GM10248 (cell line): Measurements from ENCODE around the gene ANGPTL2.

ENCODE experiments used
- CTCF ChIA-PET: fragments of 300-600 bp; sonication (Branson Sonifier 250); formaldehyde crosslinking; extraction: SDS; loops from one replicate; lab custom pipeline; 2021; ENCODE audit warnings: antibody characterized with exemption; lab: Yijun Ruan, JAX
- POLR2A ChIA-PET: fragments of 350-650 bp; sonication (Branson Sonifier 250); formaldehyde crosslinking; extraction: SDS; loops from one replicate; lab custom pipeline; 2020; ENCODE audit warnings: antibody characterized with exemption; lab: Yijun Ruan, JAX
- DNase-seq: peaks from one replicate; pipeline ENCODE4 v3.0.0; 2012; ENCODE audit errors: extremely low spot score
- CTCF ChIP-seq: IDR thresholded peaks from 2 replicates; pipeline ENCODE4 v1.5.1; 2012; ENCODE audit warnings: mild to moderate bottlenecking, low read depth; ENCODE audit errors: extremely low read depth, missing control alignments, control extremely low read depth

ANGPTL2 gene

GRCh38 chr9:127059765-127060361 is 62.6 kb downstream of the ANGPTL2 start:
- peak; percentile 31 for DNase-seq
- TF ChIP-seq CTCF: no peak
- ChIA-PET POLR2A (no interaction called here), CTCF (interaction anchor here (1.0 to 2.9 kb wide), 5 partner anchors 8 to 95 kb away, joined by 3 to 11 read pairs (median 4); no protein-coding TSS in a partner anchor)

- CTCF ChIA-PET: interaction anchor here (1.0 to 2.9 kb wide), 5 partner anchors 9 to 94 kb away, joined by 3 to 11 read pairs (median 4); no protein-coding TSS in a partner anchor
- no peak for DNase-seq
- TF ChIP-seq CTCF: no peak
- POLR2A ChIA-PET: no interaction called here
Observed at GRCh38 chr9:127059030-127059429, 63.4 kb downstream of the ANGPTL2 start.

GRCh38 chr9:127058645-127059021 is 63.8 kb downstream of the ANGPTL2 start:
- no peak for TF ChIP-seq CTCF
- ChIA-PET CTCF (interaction anchor here (1.3 to 2.9 kb wide), 4 partner anchors 9 to 96 kb away, joined by 3 to 11 read pairs (median 4); no protein-coding TSS in a partner anchor), POLR2A (no interaction called here)
- no peak for DNase-seq

GRCh38 chr9:127058011-127058644 is 64.3 kb downstream of the ANGPTL2 start:
- ChIA-PET POLR2A (no interaction called here), CTCF (interaction anchor here (1.0 to 2.9 kb wide), 4 partner anchors 9 to 96 kb away, joined by 3 to 11 read pairs (median 4); no protein-coding TSS in a partner anchor)
- no peak for DNase-seq
- TF ChIP-seq CTCF: no peak

GRCh38 chr9:127056446-127056845 is 66.0 kb downstream of the ANGPTL2 start:
- ChIA-PET CTCF (interaction anchor here (0.9 kb wide), 1 partner anchor 47 kb away, joined by 3 read pairs; no protein-coding TSS in a partner anchor), POLR2A (no interaction called here)
- no peak for TF ChIP-seq CTCF
- DNase-seq: no peak

- no peak for TF ChIP-seq CTCF
- CTCF ChIA-PET: interaction anchor here (0.9 kb wide), 1 partner anchor 48 kb away, joined by 3 read pairs; no protein-coding TSS in a partner anchor
- POLR2A ChIA-PET: no interaction called here
- no peak for DNase-seq
Observed at GRCh38 chr9:127055745-127056402, 66.6 kb downstream of the ANGPTL2 start.
